Diencephalon (tissue), 1 donor: ENCODE measurements around the gene NUCB1. TPM values are rescaled to one million over a fixed set of nuclear protein-coding genes. Genes with fewer than 3 reads are reported as not detected.

ENCODE experiments used
- small RNA-seq: library from RNA; depleted of rRNA; stranded (forward); fragments of <200 nt; gene quantifications from one replicate; pipeline ENCODE3, GENCODE V24; 2014
- total RNA-seq: library from RNA; depleted of rRNA; stranded (reverse); fragments of >200 nt; gene quantifications from one replicate; pipeline ENCODE4 v1.2.3, GENCODE V29; 2014

The NUCB1 gene
- total RNA-seq, result 69.9 TPM

DNA sequence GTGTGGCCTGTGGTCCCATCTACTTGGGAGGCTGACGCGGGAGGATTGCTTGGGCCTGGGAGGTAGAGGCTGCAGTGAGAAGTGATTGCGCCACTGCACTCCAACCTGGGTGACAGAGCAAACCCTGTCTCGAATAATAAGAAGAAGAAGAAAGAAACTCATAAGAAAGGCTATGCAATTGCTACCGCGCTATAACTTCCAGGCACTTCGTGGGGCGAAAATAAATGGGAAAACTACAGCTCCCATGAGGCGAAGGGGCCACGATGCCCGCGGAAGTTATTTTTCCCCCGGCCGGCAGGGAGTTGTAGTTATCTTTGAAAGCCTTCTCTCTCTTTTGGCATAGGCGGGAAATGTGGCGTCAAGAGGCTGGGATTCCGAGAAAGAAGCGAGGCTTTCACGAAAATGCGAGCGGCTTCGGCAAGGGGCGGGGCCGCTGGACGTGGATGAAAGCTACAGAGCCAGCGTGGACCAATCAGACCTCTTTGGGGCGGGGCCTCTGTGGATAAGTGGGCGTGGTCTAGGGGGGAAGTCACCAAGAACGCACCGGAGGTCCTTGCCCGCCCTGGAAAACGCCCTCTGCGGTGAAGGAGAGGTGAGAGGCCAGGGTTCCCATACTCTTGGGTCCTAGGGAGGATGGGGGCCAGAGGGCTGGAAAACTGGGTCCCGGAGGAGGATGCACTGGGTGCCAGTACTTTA, at the start of gene NUCB1:
Gene NUCB1, plus strand, starts transcription at position 532 of the 696 bp plus-strand sequence. CDS start 485 bp downstream, outside the sequence.

DNA sequence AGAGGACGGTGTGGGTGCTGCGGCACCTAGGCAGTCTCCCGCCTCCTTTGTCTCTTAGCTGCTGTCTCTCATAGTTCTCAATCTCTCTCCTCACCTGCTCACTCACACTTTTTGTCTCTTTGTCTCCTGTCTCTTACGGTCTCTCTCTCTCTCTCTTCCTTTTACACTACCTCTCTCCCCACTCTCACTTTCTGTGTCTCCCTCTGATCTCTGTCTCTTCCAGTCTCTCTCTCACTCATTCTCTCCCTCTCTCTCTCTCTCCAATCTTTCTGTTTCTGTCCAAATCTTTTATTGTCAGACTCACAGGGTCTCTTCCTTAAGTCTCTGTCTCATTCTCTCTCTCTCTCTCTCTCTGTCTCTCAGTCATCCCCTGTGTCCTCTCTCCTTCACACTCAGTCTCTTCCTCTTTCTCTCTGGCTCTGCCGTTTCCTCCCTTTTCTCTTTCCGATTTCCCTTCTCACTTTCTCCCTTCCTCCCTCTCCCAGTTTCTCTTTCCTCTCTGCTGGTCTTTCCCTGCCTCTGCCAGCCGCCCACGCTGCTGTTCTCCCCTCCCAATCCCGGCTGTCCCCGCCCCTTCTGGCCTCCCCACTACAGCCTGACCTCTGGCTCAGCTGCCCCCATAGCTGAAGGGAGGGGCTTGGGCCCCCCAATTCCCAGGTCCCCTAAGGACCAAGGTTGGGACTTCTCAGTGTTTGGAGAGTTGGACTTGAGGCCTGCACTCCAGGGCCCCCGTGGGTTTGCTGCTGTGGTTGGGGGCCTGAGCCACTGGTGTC, 31.8 kb upstream of the NUCB1 start, which contains the start of gene PLEKHA4:
Gene PLEKHA4, minus strand, starts transcription at position 504 of the 773 bp plus-strand sequence. CDS start 997 bp downstream, outside the sequence.

DNA sequence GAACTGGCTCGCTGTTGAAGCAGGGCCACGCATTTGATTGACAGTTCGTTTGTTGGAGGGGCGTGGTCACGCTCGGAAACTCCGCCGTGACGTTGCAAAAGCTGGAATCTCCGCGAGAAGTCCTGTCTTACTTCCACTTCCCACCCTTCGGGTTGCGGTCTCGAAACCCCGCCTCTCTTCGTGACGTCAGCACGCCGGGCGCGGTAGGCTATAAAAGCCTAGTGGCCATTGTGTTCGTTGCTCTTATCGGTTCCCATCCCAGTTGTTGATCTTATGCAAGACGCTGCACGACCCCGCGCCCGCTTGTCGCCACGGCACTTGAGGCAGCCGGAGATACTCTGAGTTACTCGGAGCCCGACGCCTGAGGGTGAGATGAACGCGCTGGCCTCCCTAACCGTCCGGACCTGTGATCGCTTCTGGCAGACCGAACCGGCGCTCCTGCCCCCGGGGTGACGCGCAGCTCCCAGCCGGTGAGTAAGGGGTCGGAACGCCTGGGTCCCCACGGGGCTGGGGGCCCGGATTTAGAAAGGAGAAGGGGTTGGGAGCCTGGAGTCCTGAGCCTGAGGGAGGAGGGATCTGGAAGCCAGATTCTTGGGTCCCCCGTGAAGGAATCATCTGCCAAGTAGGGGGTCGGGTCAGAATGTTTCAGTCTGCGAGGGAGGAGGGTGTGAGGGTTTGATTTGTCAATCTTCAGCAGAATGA, 27.8 kb upstream of the NUCB1 start, which contains the start of gene PPP1R15A:
Gene PPP1R15A, plus strand, starts transcription at position 240 of the 702 bp plus-strand sequence. CDS start 813 bp downstream, outside the sequence.

DNA sequence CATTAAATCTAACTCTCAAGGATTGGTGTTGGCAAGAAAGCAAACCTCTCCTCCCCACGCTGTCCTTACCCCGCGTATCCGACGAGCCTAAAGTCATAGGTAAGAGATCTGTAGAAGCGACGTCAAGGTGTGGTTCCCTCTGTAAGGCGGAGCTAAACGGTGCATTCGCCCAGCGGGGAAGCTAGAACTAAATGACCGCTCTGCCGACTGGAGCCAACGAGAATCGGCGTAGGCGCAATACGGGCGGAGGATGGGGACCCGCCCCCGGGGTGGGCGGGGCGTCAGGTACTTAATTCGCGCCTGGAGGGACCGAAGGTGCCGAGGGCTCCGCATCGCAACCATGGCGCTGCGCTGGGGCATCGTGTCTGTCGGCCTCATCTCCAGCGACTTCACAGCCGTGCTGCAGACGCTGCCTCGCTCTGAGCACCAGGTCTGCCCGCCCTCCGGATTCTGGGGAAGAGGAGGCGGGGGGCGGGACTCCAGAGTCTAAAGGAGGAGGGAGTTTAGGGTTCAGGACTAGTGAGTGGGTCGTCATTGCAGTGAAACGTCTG, 33.3 kb downstream of the NUCB1 start, which contains the start of gene DHDH:
Gene DHDH, plus strand, starts transcription at position 318 of the 551 bp plus-strand sequence. Its CDS starts 23 bp downstream, at position 341.

DNA sequence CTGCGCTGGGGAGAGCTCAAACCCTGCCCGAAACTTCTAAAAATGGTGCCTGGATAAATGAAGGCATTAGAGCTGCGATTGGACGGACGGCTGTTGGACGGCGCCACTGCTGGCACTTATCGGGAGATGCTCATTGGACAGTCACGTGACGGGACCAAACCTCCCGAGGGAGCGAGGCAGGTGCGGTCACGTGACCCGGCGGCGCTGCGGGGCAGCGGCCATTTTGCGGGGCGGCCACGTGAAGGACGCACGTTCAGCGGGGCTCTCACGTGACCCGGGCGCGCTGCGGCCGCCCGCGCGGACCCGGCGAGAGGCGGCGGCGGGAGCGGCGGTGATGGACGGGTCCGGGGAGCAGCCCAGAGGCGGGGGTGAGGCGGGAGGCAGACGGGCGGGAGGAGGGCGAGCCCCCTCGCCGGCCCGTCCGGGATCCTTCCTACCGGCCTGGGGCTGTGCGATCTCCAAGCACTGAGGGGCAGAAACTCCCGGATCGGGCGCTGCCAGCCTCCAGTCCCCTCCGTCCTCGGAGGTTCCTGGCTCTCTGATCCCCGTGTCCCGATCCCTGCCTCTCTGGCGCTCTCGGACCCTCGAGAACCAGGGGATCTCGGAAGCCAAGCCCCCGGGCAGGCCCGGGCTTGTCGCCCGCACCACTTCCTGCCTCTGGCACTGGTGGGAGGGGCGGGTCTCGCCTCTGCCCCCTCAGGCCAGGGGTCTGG, 54.6 kb downstream of the NUCB1 start, which contains the start of gene BAX:
Gene BAX, plus strand, starts transcription at position 281 of the 713 bp plus-strand sequence. Its CDS starts 54 bp downstream, at position 335.

DNA sequence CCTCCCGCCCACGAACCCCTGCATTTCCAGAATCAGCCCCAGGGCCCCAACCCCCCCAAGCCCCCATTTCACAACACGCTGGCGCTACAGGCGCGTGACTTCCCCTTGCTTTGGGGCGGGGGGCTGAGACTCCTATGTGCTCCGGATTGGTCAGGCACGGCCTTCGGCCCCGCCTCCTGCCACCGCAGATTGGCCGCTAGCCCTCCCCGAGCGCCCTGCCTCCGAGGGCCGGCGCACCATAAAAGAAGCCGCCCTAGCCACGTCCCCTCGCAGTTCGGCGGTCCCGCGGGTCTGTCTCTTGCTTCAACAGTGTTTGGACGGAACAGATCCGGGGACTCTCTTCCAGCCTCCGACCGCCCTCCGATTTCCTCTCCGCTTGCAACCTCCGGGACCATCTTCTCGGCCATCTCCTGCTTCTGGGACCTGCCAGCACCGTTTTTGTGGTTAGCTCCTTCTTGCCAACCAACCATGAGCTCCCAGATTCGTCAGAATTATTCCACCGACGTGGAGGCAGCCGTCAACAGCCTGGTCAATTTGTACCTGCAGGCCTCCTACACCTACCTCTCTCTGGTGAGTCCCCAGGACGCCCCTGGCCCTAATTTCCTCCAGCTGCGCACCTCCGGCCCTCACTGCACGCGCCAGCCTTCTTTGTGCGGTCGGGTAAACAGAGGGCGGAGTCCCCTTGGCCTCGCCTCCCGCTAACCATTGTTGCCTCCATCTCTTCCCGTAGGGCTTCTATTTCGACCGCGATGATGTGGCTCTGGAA, 65.1 kb downstream of the NUCB1 start, which contains the start of gene FTL:
Gene FTL, plus strand, starts transcription at position 270 of the 766 bp plus-strand sequence. Its CDS starts 199 bp downstream, at position 469.

Small RNA genes lying within 50 kb of the gene (small RNA-seq; reads per million reads assigned to genes)
- gene AC026803.1, result not detected

Other genes with a start within 250 kb of the NUCB1 start
- gene NTN5, start 227.3 kb upstream of the NUCB1 start, total RNA-seq, result not detected
- 0.46 TPM for gene FUT2, start 204.3 kb upstream of the NUCB1 start, total RNA-seq
- gene MAMSTR, start 180.6 kb upstream of the NUCB1 start, total RNA-seq, result 1.6 TPM
- 4.8 TPM for gene RASIP1, start 159.7 kb upstream of the NUCB1 start, total RNA-seq
- gene IZUMO1, start 153.4 kb upstream of the NUCB1 start, total RNA-seq, result not detected
- gene FUT1, start 147.7 kb upstream of the NUCB1 start, total RNA-seq, result 10.8 TPM
- not detected for gene FGF21, start 144.8 kb upstream of the NUCB1 start, total RNA-seq
- 17.1 TPM for gene BCAT2, start 89.3 kb upstream of the NUCB1 start, total RNA-seq
- 5.3 TPM for gene HSD17B14, start 63.8 kb upstream of the NUCB1 start, total RNA-seq
- 2.3 TPM for gene PLEKHA4, start 31.7 kb upstream of the NUCB1 start, total RNA-seq
- gene PPP1R15A, start 27.9 kb upstream of the NUCB1 start, total RNA-seq, result 21.5 TPM
- gene TULP2, start 1.6 kb upstream of the NUCB1 start, total RNA-seq, result 0.46 TPM
- 2.3 TPM for gene DHDH, start 33.4 kb downstream of the NUCB1 start, total RNA-seq
- 15.7 TPM for gene BAX, start 54.6 kb downstream of the NUCB1 start, total RNA-seq
- 812 TPM for gene FTL, start 65.0 kb downstream of the NUCB1 start, total RNA-seq
- gene GYS1, start 93.0 kb downstream of the NUCB1 start, total RNA-seq, result 18.9 TPM
- 113 TPM for gene RUVBL2, start 93.6 kb downstream of the NUCB1 start, total RNA-seq
- not detected for gene LHB, start 116.8 kb downstream of the NUCB1 start, total RNA-seq
- not detected for gene CGB3, start 124.0 kb downstream of the NUCB1 start, total RNA-seq
- not detected for gene CGB2, start 131.6 kb downstream of the NUCB1 start, total RNA-seq
- gene CGB1, start 136.6 kb downstream of the NUCB1 start, total RNA-seq, result not detected
- not detected for gene CGB5, start 143.5 kb downstream of the NUCB1 start, total RNA-seq
- not detected for gene CGB8, start 148.8 kb downstream of the NUCB1 start, total RNA-seq
- not detected for gene CGB7, start 157.4 kb downstream of the NUCB1 start, total RNA-seq
- gene NTF4, start 164.5 kb downstream of the NUCB1 start, total RNA-seq, result not detected
- not detected for gene KCNA7, start 172.4 kb downstream of the NUCB1 start, total RNA-seq
- 125 TPM for gene SNRNP70, start 185.1 kb downstream of the NUCB1 start, total RNA-seq
- gene LIN7B, start 214.1 kb downstream of the NUCB1 start, total RNA-seq, result 40.1 TPM
- 3.2 TPM for gene C19orf73, start 218.8 kb downstream of the NUCB1 start, total RNA-seq
- gene PPFIA3, start 219.2 kb downstream of the NUCB1 start, total RNA-seq, result 59.1 TPM